ENCODE results near the gene MID1. TPM values are rescaled to one million over a fixed set of nuclear protein-coding genes. Genes with fewer than 3 reads are reported as not detected.

The MID1 gene
- total RNA-seq, 1 donor from 2014 or later = 11.4 TPM

GRCh38 chrX:10496345-10496965, 123.9 kb downstream of the MID1 start:
- peak; percentile 68 for DNase-seq (ENCODE audit: low read depth, low spot score)

- no peak for DNase-seq (ENCODE audit: low read depth, low spot score)
These were observed 124.7 kb downstream of the MID1 start for GRCh38 chrX:10495677-10496076.

GRCh38 chrX:10492250-10492649, 128.1 kb downstream of the MID1 start:
- no peak for DNase-seq (ENCODE audit: low read depth, low spot score)

GRCh38 chrX:10486373-10486772, 134.0 kb downstream of the MID1 start:
- no peak for DNase-seq (ENCODE audit: low read depth, low spot score)

- DNase-seq (ENCODE audit: low read depth, low spot score) = no peak
These were observed 135.1 kb downstream of the MID1 start for GRCh38 chrX:10485326-10485725.

- DNase-seq (ENCODE audit: low read depth, low spot score) = no peak
These were observed 135.6 kb downstream of the MID1 start for GRCh38 chrX:10484683-10485247.

DNA sequence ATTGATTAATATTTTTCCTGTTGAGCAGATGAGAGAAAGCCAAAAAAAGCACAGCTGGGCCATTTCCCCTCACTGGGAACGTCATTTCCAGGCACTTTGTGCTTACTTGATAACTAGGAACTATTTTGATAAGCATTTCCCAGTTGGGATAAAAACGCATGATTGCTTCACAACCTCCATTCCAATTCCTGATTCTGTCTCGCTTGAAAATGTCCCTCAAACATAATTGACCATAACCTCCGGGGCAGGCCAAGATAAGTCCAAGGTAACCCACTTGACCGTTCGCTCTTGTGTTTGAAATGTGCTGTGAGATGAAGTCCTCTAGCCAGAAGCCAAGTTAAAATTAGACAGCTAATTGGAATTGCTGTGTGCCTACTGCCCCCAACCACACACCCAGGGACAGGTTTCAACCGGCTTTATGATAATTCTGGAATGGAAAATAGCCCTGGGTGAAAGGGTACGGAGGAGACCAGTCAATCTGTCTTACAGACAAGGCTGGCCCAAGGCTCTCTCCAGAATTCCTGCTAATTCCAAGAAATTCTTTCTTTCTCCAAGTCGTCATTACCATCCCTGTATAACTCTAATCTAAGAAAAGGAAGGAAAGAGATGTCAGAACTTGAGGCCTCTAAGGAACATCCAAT, 137.1 kb downstream of the MID1 start:
- peak; percentile 71 for DNase-seq (ENCODE audit: low read depth, low spot score)

GRCh38 chrX:10482708-10483107, 137.7 kb downstream of the MID1 start:
- peak; percentile 10 for DNase-seq (ENCODE audit: low read depth, low spot score)

- no peak for DNase-seq (ENCODE audit: low read depth, low spot score)
These were observed 138.1 kb downstream of the MID1 start for GRCh38 chrX:10482261-10482660.

DNA sequence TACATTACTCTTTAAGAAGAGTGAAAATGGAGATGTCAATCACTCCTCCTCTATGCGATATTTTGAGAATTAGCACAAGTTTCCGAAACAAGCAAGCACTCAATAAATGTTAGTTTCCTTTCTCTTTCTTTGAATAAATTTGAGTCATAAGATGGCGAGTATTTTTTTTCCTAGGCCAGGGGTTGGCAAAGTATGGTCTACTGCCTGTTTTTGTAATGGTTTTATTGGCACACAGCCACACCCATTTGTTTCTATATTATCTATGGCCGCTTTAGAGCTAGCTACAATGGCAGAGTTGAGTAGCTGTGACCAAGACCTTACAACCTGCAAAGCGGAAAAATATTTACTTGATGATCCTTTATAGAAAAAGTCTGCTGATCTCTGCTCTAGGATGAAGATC, 139.5 kb downstream of the MID1 start:
- DNase-seq (ENCODE audit: low read depth, low spot score) = no peak

- DNase-seq (ENCODE audit: low read depth, low spot score) = no peak
These were observed 140.9 kb downstream of the MID1 start for GRCh38 chrX:10479508-10479907.

- DNase-seq (ENCODE audit: low read depth, low spot score) = no peak
These were observed 142.9 kb downstream of the MID1 start for GRCh38 chrX:10477525-10477924.

GRCh38 chrX:10474913-10475568, 145.3 kb downstream of the MID1 start:
- DNase-seq (ENCODE audit: low read depth, low spot score) = no peak

GRCh38 chrX:10474510-10474909, 145.9 kb downstream of the MID1 start:
- DNase-seq (ENCODE audit: low read depth, low spot score) = no peak

DNA sequence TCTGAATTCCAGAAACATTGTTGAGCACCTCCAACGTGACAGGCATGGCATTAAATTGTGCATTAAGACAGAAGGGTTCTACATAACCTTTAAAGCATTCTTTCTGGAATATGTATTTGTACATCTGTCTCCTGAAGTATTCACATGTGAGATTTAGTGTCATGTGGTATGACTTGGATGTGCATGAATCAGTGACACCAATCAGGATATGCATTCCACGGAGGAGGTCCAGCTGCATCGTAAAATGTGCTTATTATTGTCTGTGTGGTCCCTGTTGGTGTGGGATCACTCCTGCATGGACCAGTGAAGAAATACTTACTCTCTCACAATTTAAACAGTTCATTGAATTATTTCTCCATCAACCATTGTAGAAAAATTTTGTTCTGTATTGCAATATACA, 149.0 kb downstream of the MID1 start:
- no peak for DNase-seq (ENCODE audit: low read depth, low spot score)

DNA sequence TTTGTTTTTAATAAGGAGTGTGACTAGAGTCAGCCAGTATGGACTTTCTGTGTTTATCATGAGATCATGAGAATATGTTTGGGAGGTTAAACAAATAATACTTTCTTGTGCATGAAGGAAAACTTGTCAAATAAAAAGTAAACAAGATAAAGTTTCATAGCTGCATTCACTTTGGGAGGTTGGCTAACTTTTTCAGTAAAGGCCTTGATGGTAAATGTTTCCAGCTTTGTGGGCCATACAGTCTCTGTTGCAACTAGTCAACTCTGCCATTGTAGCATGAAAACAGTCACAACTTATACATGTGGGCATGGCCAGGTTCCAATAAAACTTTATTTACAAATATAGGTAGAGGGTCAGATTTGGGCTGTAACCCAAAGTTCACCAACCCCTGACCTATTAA, 150.4 kb downstream of the MID1 start:
- DNase-seq (ENCODE audit: low read depth, low spot score) = no peak

GRCh38 chrX:10467793-10468192, 152.6 kb downstream of the MID1 start:
- DNase-seq (ENCODE audit: low read depth, low spot score) = no peak

- DNase-seq (ENCODE audit: low read depth, low spot score) = no peak
These were observed 155.1 kb downstream of the MID1 start for GRCh38 chrX:10465254-10465653.

GRCh38 chrX:10457092-10457491, 163.3 kb downstream of the MID1 start:
- no peak for DNase-seq (ENCODE audit: low read depth, low spot score)

- no peak for DNase-seq (ENCODE audit: low read depth, low spot score)
These were observed 166.4 kb downstream of the MID1 start for GRCh38 chrX:10453945-10454344.

GRCh38 chrX:10450959-10451355, 169.4 kb downstream of the MID1 start:
- DNase-seq (ENCODE audit: low read depth, low spot score) = no peak

DNA sequence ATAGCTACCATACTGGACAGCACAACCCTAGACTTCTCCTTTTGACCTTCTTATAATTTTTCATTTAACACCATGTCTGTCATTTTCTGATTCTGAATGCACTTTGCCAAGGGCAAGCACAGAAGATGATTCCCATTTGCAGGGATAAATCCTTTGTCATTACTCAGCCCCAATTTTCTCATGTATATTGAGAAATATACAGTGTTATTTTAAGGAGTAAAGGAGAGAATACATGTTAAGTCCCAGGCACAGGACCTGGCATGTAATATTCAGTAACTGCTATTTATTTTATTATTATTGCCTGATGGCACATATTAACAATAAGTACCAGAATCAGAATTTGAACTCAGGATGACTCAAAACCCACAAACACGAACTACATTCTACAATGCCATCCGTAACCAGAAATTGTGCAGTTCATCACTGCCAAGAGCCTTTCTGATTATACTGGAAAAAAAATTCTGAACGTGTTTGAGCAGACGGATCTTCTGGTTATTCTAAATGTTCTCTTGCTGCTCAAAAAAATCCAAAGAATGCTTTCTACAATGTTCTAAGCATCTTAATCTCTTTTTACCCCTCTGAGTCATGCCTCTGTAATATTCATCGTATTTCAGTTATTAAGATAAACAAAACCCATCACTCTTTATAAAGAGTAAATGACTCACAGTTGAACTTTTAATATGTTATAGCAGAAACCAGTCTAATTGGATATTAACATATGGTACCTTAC, 170.0 kb downstream of the MID1 start:
- DNase-seq (ENCODE audit: low read depth, low spot score) = no peak
